Upper lobe of right lung (tissue), 1 donor: ENCODE measurements around the gene BCDIN3D. TPM values are rescaled to one million over a fixed set of nuclear protein-coding genes. Genes with fewer than 3 reads are reported as not detected.

ENCODE experiments used
- ATAC-seq: fragments of 200-7000 bp; cut with Tn5 transposase; one replicate; pipeline ENCODE4 v1.9.1; 2020; ENCODE audit warnings: mild to moderate bottlenecking, moderate library complexity
- DNase-seq: peaks from one replicate; pipeline ENCODE4 v3.0.0-alpha.2; 2020
- H3K27ac ChIP-seq: fragments of 200-600 bp; one replicate; pipeline ENCODE4 v1.8.0; 2022
- H3K27me3 ChIP-seq: fragments of 200-600 bp; one replicate; pipeline ENCODE4 v1.8.0; 2022; ENCODE audit warnings: mild to moderate bottlenecking
- H3K36me3 ChIP-seq: fragments of 200-600 bp; one replicate; pipeline ENCODE4 v1.8.0; 2022
- H3K4me1 ChIP-seq: fragments of 200-600 bp; one replicate; pipeline ENCODE4 v1.8.0; 2022
- H3K4me3 ChIP-seq: fragments of 200-600 bp; one replicate; pipeline ENCODE4 v1.8.0; 2022; ENCODE audit warnings: mild to moderate bottlenecking
- H3K9me3 ChIP-seq: fragments of 200-600 bp; one replicate; pipeline ENCODE4 v1.8.0; 2022
- intact Hi-C: fragments of 100-400 bp; cut with DNase I; formaldehyde crosslinking; loops from one replicate; pipeline ENCODE4 v1.11.0; 2022
- total RNA-seq: library from RNA; stranded (reverse); fragmentation: NEBNext Ultra II Directional; extraction: Animal tissue kit (Norgen Biotek cat#: 25700); gene quantifications from one replicate; pipeline ENCODE4 v1.2.1, GENCODE V29; 2021
- TF ChIP-seq, protein P1 (sequence below): fragments of 200-600 bp; IDR thresholded peaks from one replicate; pipeline ENCODE4 v1.8.0; 2022; ENCODE audit warnings: antibody characterized with exemption
- donor health status: DM: no; HTN: yes; CAD: no; lungs with severe emphysema.

Gene BCDIN3D
- total RNA-seq, 1 donor from 2014 or later = 4.9 TPM

DNA sequence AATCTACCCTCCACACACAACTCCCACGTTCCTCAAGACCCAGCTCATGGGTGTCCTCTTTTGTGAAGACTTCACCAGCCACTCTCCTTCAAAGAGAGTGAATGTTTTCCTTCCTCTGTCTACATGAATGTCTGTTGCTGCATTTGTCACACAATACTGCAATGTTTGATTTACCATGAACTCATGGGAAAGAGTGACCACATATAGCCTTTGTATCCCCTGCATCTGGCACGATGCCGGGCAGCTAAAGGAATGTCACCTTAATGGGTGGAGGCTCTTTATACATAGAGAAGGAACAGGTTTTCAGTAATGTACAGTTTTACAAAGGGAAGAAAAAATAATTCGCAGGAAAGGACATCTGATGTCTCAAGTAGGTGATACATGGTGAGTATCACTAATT is 12.1 kb upstream of the BCDIN3D start:
- no peak for DNase-seq

DNA sequence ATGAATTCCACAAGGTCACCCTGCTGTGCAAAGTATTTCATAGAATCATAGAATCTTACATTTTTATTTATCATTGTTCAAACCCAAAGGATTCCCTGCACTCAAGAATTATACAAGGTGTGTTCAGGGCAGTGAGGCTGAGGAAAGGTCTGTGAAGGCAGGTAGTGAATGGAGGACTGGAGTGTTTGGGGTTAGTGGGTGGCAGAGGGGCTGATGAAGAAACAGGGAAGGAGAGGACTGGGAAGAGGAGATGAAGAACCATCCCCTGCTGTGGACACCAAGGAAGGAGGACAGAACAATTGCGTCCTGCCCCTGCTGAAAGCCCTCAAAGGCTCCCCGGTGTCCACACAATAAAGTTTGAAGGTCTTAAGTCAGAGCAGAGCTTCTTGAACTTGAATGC is 10.8 kb upstream of the BCDIN3D start:
- ATAC-seq = no peak
- Histone ChIP-seq H3K27ac (no peak overlapping the region), H3K4me1 (no peaks in the 10 kb centered on the region), H3K27me3 (peaks cover 11% of the 10 kb centered on the region), H3K36me3 (no peaks in the 10 kb centered on the region), H3K9me3 (no peaks in the 10 kb centered on the region), H3K4me3 (no peak overlapping the region)
- TF ChIP-seq, protein P1, sequence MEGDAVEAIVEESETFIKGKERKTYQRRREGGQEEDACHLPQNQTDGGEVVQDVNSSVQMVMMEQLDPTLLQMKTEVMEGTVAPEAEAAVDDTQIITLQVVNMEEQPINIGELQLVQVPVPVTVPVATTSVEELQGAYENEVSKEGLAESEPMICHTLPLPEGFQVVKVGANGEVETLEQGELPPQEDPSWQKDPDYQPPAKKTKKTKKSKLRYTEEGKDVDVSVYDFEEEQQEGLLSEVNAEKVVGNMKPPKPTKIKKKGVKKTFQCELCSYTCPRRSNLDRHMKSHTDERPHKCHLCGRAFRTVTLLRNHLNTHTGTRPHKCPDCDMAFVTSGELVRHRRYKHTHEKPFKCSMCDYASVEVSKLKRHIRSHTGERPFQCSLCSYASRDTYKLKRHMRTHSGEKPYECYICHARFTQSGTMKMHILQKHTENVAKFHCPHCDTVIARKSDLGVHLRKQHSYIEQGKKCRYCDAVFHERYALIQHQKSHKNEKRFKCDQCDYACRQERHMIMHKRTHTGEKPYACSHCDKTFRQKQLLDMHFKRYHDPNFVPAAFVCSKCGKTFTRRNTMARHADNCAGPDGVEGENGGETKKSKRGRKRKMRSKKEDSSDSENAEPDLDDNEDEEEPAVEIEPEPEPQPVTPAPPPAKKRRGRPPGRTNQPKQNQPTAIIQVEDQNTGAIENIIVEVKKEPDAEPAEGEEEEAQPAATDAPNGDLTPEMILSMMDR = no peak
- DNase-seq = no peak
- intact Hi-C loops = no loop called here

More for the DNA sequence above, 12.1 kb upstream of the BCDIN3D start:
- ATAC-seq = no peak
- Histone ChIP-seq H3K4me1 (no peaks in the 10 kb centered on the region), H3K36me3 (no peaks in the 10 kb centered on the region), H3K9me3 (no peaks in the 10 kb centered on the region), H3K27ac (no peak overlapping the region), H3K4me3 (no peak overlapping the region), H3K27me3 (peaks cover 3% of the 10 kb centered on the region)
- intact Hi-C loops = no loop called here
- TF ChIP-seq, protein P1 = no peak

DNA sequence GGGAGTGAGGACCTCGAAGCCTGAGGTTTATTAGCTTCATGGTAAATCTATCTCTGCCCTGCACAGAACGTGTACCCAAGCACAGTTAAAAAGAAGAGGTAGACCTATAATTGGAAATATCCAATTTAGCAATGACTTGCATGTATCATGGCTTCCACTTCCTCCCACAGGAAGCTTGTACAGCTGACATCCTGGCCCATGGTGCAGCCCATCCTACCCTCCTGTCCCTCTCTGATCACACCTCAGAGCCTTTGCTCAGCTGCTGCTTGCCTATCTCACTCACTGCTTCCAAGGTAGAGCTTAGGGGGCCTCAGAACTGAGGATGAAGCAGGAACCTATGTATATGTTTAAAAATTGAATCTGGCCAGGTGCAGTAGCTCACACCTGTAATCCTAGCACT is 4.3 kb upstream of the BCDIN3D start:
- TF ChIP-seq, protein P1 = no peak
- H3K27me3 ChIP-seq = peaks cover 12% of the 10 kb centered on the region
- H3K36me3 ChIP-seq = no peaks in the 10 kb centered on the region
- no peak overlapping the region for H3K4me3 ChIP-seq
- intact Hi-C loops = no loop called here
- no peak for DNase-seq
- no peaks in the 10 kb centered on the region for H3K9me3 ChIP-seq
- H3K4me1 ChIP-seq = peaks cover 8% of the 10 kb centered on the region
- ATAC-seq = no peak
- no peak overlapping the region for H3K27ac ChIP-seq

DNA sequence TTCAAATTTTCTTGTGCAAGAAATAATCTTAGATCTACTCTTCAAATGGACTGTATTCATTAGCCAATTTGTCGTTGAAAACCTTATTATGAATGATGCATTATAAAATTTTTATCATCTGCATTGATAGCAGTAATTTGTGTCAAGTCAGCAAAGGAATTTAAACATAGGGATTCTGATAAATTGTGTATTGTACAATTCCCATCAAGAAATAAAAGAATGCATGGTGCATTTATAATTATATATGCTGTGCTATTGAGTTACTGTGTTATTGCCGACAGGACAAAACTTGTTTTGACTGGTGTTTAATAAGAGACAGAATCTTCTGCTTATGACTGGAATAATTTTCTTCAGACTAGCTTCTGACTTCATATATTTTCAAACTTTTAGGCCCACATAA is 3.1 kb upstream of the BCDIN3D start:
- DNase-seq (no peak), ATAC-seq (no peak)
- H3K4me3 ChIP-seq = no peak overlapping the region
- TF ChIP-seq, protein P1 = no peak
- peaks cover 17% of the 10 kb centered on the region for H3K4me1 ChIP-seq
- H3K27me3 ChIP-seq = peaks cover 12% of the 10 kb centered on the region
- intact Hi-C loops = no loop called here
- H3K36me3 ChIP-seq = no peaks in the 10 kb centered on the region
- no peaks in the 10 kb centered on the region for H3K9me3 ChIP-seq
- H3K27ac ChIP-seq = no peak overlapping the region

DNA sequence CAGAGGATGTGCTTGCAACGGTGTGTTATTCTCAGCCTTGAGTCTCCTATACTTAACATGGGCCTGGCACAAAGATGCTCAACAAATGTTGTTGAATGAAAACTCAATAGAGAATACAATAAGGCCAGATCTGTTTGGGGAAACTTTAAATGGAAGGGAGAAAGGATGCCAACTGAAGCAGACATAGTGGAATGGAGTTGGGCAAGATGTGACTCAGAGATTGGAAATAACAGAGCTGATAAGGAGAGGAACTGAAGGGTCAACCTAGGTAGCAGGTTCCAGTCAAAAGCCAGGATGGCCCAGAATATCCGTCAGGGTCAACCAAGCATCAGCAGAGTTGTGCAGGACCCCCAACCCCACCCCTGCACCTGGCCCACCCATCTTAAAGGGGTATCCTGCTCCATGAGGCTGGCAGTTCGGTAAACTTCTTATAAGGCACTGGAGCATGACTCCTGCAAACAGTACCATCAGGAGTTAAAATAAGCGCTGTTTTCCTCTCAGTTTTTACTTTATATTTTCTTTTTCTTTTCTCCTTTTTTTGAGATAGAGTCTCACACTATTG is 1.1 kb upstream of the BCDIN3D start:
- TF ChIP-seq, protein P1 = no peak
- Histone ChIP-seq H3K27ac (peak overlapping the region; percentile 91), H3K9me3 (no peaks in the 10 kb centered on the region), H3K4me3 (no peak overlapping the region), H3K27me3 (peaks cover 4% of the 10 kb centered on the region), H3K4me1 (peaks cover 17% of the 10 kb centered on the region), H3K36me3 (no peaks in the 10 kb centered on the region)
- DNase-seq = no peak
- ATAC-seq = no peak
- intact Hi-C loops = loop anchor here (5.0 kb wide), 1 partner anchor 67 kb away; no protein-coding TSS in a partner anchor

DNA sequence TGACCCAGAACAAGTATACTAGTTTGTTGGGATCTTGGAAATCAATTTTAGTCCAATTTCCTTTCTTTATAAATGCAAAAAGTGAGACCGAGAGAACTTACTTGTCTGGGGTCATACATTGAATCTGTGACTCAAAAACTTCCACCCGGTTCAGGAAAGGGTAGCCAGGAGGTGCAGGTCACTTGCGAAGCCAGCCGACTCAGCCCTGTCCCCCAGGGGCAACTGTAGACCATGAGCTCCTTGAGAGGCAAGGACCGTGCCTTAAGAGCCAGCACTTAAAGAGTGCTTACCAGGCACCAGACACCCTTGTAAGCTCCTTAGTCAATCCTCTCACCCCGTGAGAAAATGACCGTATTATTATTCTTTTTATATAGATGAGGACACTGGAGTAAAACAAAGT is 505 bp upstream of the BCDIN3D start:
- Histone ChIP-seq H3K27ac (peak overlapping the region; percentile 91), H3K4me1 (peaks cover 17% of the 10 kb centered on the region), H3K27me3 (no peaks in the 10 kb centered on the region), H3K4me3 (peak overlapping the region; percentile 75), H3K36me3 (no peaks in the 10 kb centered on the region), H3K9me3 (no peaks in the 10 kb centered on the region)
- TF ChIP-seq, protein P1 = no peak
- ATAC-seq = no peak
- intact Hi-C loops = loop anchor here (5.0 kb wide), 1 partner anchor 66 kb away; no protein-coding TSS in a partner anchor
- no peak for DNase-seq
